Body of pancreas (tissue), 4 donors: ENCODE data around the gene MOV10L1. TPM values are rescaled to one million over a fixed set of nuclear protein-coding genes. Genes with fewer than 3 reads are reported as not detected.

ENCODE experiments used
- ATAC-seq: fragments of 150-250 bp; one replicate; pipeline ENCODE4 v1.9.1; 2016
- DNase-seq, 4 donors: peaks; one replicate each; pipeline ENCODE4 v3.0.0-alpha.2; 2019
- H3K27ac ChIP-seq, 4 donors: fragments of 200-600 bp; sonication (generic); 1 replicate in 3 of 4; 2 replicates in 1 of 4; pipeline versions ENCODE4 v1.5.1 to v1.6.1; 2016 to 2019; ENCODE audit warnings: mild to moderate bottlenecking in 1 of 4, mixed read lengths in 1 of 4, moderate library complexity in 1 of 4
- H3K27me3 ChIP-seq, 2 donors: fragments of 200-600 bp; sonication (generic); one replicate each; pipeline ENCODE4 v1.6.0; 2016; ENCODE audit warnings: mild to moderate bottlenecking in 1 of 2
- H3K36me3 ChIP-seq, 2 donors: fragments of 200-600 bp; sonication (generic); replicated peaks in 1 of 2; 2 replicates each; pipeline ENCODE4 v1.5.1; 2016; ENCODE audit warnings: low read depth in 2 of 2; ENCODE audit not compliant: insufficient read depth in 1 of 2
- H3K4me1 ChIP-seq: fragments of 200-600 bp; sonication (generic); one replicate; pipeline ENCODE4 v1.6.0; 2016
- H3K4me3 ChIP-seq, 2 donors: fragments of 200-600 bp; sonication (generic); 1 replicate in 1 of 2; 2 replicates in 1 of 2; pipeline ENCODE4 v1.5.1; 2016 to 2019
- H3K9me3 ChIP-seq, 3 donors: fragments of 200-600 bp; sonication (generic); 1 replicate in 2 of 3; 2 replicates in 1 of 3; pipeline ENCODE4 v1.5.1; 2016
- POLR2A ChIP-seq, 3 donors: fragments of 450-650 bp; IDR thresholded peaks; one replicate each; pipeline ENCODE4 v1.6.1; 2016; ENCODE audit warnings: antibody characterized with exemption in 3 of 3, mild to moderate bottlenecking in 2 of 3
- WGBS, 2 donors: methylation state at CpG; one replicate each; pipeline ENCODE4 v1.1.5; 2017; 5-methylcytosine and 5-hydroxymethylcytosine counted together
- intact Hi-C: fragments of 100-400 bp; cut with DNase I; formaldehyde crosslinking; loops from one replicate; pipeline ENCODE4 v1.15.1; 2023
- total RNA-seq, 2 donors: library from RNA; depleted of rRNA; stranded (reverse); fragments of >200 nt; gene quantifications; one replicate each; pipeline ENCODE4 v1.1.0, GENCODE V29; 2016
- TF ChIP-seq, protein P1 (sequence below), 7 experiments: fragments of 450-650 bp in 4 of 7; fragments of 200-600 bp in 3 of 7; sonication (generic) in 3 of 7; IDR thresholded peaks; one replicate each; pipeline ENCODE4 v1.5.1; 2016 to 2019; ENCODE audit warnings: antibody characterized with exemption in 7 of 7

MOV10L1 gene
- total RNA-seq, 2 donors from 2014 or later: 0.52 TPM; not detected in 1

DNA sequence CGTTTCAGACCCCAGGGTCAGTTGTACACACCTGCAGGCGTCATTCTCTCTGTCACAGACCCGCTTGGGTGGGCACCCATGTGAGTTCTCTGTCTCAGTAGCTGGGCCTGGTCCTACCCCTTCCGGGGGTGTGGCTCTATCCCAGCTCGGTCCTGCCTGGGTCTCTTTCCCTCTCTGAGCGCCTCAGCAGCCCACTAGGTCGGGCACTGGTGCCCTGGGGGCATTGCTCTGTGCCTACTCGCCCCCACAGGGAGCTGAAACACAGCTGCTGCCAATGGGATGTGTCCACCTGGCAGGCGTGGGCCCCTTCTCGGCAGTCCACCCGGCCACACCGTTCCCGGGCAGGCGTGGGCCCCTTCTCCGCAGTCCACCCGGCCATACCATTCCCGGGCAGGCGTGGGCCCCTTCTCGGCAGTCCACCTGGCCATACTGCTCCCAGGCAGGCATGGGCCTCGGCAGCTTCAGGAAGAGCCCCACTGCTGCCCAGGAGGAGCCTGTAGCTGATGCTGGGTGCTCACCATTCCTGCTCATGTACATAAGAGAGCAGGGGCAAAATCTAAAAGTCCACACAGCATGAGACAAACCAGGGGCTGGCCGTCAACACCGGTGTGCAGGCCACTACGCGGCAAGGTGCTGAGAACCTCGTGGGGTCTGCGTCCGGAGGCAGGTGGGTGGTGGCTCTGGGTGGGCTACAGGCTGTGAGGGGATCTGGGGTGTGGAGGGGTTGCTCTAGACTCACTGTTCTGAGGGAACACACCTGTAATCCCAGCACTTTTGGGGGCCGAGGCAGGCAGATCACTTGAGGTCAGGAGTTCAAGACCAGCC lies 16.9 kb upstream of the MOV10L1 start:
- peaks cover 5% of the 10 kb centered on the region for H3K4me1 ChIP-seq
- no peak overlapping the region for H3K27ac ChIP-seq
- no peaks in the 10 kb centered on the region for H3K27me3 ChIP-seq
- WGBS, 2 donors: 76 to 84% methylated on average over 14 to 28 of the region's 28 CpGs
- H3K4me3 ChIP-seq: no peak overlapping the region
- no peaks in the 10 kb centered on the region for H3K9me3 ChIP-seq
- intact Hi-C loops: no loop called here
- ATAC-seq: no peak
- TF ChIP-seq, protein P1, sequence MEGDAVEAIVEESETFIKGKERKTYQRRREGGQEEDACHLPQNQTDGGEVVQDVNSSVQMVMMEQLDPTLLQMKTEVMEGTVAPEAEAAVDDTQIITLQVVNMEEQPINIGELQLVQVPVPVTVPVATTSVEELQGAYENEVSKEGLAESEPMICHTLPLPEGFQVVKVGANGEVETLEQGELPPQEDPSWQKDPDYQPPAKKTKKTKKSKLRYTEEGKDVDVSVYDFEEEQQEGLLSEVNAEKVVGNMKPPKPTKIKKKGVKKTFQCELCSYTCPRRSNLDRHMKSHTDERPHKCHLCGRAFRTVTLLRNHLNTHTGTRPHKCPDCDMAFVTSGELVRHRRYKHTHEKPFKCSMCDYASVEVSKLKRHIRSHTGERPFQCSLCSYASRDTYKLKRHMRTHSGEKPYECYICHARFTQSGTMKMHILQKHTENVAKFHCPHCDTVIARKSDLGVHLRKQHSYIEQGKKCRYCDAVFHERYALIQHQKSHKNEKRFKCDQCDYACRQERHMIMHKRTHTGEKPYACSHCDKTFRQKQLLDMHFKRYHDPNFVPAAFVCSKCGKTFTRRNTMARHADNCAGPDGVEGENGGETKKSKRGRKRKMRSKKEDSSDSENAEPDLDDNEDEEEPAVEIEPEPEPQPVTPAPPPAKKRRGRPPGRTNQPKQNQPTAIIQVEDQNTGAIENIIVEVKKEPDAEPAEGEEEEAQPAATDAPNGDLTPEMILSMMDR (IDR thresholded peaks at IDR 0.05): no peak
- no peak for TF ChIP-seq POLR2A (IDR thresholded peaks at IDR 0.05)
- no peaks in the 10 kb centered on the region for H3K36me3 ChIP-seq
- DNase-seq: no peak

- peaks cover 5% of the 10 kb centered on the region for H3K4me1 ChIP-seq
- intact Hi-C loops: no loop called here
- no peaks in the 10 kb centered on the region for H3K27me3 ChIP-seq
- WGBS, 2 donors: 69 to 78% methylated on average over 11 to 17 of the region's 17 CpGs
- no peak for DNase-seq
- no peak overlapping the region for H3K27ac ChIP-seq
- ATAC-seq: no peak
- H3K36me3 ChIP-seq: no peaks in the 10 kb centered on the region
- no peak overlapping the region for H3K4me3 ChIP-seq
- TF ChIP-seq, protein P1 (IDR thresholded peaks at IDR 0.05): no peak
- no peak for TF ChIP-seq POLR2A (IDR thresholded peaks at IDR 0.05)
- no peaks in the 10 kb centered on the region for H3K9me3 ChIP-seq
These were observed 15.8 kb upstream of the MOV10L1 start for GRCh38 chr22:50074056-50074455.

DNA sequence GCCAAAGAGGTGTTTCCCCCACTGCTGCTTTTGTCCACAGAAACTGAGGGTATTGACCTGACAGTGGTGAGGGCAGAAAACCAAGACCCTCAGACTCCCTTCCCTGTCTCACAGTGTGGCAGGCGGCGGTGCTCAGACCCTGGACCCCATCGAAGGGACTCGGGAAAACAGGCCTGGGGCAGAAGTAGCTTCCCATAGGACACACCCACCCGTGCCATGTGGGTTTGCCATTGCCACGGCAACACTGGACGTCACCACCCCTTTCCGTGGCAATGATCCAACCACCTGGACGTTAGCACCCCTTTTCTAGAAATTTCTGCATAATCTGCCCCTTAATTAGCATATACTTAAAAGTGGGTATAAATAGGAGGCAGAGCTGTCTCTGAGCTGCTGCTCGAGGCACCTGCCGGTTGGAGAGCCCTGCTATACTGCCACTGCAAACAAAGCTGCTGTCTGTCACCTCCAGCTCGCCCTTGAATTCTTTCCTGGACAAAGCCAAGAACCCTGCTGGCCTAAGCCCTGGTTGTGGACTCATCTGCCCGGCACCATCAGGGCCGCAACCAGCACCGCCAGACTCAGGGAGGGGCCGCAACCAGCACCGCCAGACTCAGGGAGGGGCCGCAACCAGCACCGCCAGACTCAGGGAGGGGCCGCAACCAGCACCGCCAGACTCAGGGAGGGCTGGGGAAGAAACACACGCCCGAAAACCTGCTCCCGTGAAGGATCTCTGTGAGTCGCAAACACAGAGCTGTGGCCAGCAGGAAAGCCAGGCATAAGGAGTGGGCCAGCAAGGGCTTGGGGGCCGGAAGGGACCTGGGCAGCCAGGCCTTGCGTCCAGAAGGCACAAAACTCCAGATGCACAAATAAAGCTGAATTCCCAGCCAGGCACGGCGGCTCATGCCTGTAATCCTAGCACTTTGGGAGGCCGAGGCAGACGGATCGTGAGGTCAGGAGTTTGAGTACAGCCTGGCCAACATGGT lies 15.0 kb upstream of the MOV10L1 start:
- intact Hi-C loops: no loop called here
- H3K27ac ChIP-seq: peak overlapping the region in 1 of 4 donors; percentile 26
- peak in 3 of 4 donors; percentile 40 to 78 (median 77) for DNase-seq
- H3K4me3 ChIP-seq: no peak overlapping the region
- peaks cover 5% of the 10 kb centered on the region for H3K4me1 ChIP-seq
- no peaks in the 10 kb centered on the region for H3K36me3 ChIP-seq
- H3K9me3 ChIP-seq: no peaks in the 10 kb centered on the region
- no peaks in the 10 kb centered on the region for H3K27me3 ChIP-seq
- peak in 2 of 3 donors; percentile 53 to 55 for TF ChIP-seq POLR2A (IDR thresholded peaks at IDR 0.05)
- TF ChIP-seq, protein P1 (IDR thresholded peaks at IDR 0.05): no peak
- no peak for ATAC-seq
- 52 to 55% methylated on average over 22 to 32 of the region's 32 CpGs for WGBS, 2 donors

DNA sequence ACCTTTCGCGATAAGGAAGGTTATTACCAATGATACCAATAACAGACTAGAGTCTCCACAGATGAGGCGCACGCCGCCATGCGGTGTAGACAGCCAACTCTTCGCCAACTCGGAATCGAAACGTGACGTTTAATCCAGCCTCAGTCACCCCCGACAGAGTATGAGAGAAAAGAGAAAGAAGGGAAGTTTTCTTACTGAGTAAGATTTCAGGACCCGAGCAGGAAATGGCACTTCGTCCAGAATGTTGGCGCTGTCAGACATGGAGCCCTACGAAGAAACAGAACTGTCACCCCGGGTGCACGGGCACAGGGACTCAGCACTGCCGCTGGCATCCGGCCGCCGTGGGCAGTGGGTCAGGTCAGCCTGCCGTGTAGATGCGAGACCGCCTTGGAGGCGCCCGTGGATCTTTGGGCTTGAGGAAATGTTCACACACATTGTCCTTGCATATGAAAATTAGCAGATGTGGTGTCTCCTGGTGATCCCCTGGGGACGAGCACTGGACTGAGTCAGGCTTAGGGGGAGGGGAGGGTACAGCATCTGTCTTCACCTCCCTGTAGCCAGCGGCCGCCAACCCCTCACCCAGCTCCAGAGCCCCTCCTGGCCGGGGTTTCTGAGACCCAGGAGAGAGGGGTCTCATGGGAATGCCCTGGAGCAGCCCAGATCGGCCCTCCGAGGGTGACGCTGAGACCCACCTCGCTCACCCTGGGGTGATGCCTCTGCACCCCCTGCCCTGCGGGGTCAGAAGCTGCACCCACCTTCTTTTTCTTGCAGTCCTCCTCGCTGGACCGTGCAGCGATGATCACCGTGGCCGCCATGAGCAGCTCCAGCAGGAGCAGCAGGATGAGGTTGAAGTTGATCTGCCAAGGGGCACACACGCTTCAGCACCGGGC lies 12.9 kb upstream of the MOV10L1 start:
- Histone ChIP-seq H3K27ac (no peak overlapping the region), H3K36me3 (no peaks in the 10 kb centered on the region), H3K27me3 (no peaks in the 10 kb centered on the region), H3K4me1 (peaks cover 5% of the 10 kb centered on the region), H3K4me3 (no peak overlapping the region), H3K9me3 (no peaks in the 10 kb centered on the region)
- TF ChIP-seq, protein P1 (IDR thresholded peaks at IDR 0.05): no peak
- TF ChIP-seq POLR2A (IDR thresholded peaks at IDR 0.05): no peak
- intact Hi-C loops: no loop called here
- ATAC-seq: no peak
- WGBS, 2 donors: 75 to 79% methylated on average over 29 to 43 of the region's 43 CpGs
- DNase-seq: no peak
